ENCODE data around the gene TRIM26. TPM values are rescaled to one million over a fixed set of nuclear protein-coding genes. Genes with fewer than 3 reads are reported as not detected.
A peak's percentile ranks its signal among the peaks of the same experiment; 100 is the strongest.
"Not testable (repeated sequence)": the region's sequence is repeated elsewhere in the genome, so short reads cannot be mapped to it uniquely, and the experiment has no call there.

TRIM26 gene
- total RNA-seq, 2 experiments from 2014 or later: 42.1 to 44.1 TPM

GRCh38 chr6:30259140-30260035, 46.2 kb upstream of the TRIM26 start:
- peaks cover 16% of the 10 kb centered on the region for H3K4me1 ChIP-seq (ENCODE audit: insufficient read depth, low read length)
- peaks cover 2% of the 10 kb centered on the region for H3K36me3 ChIP-seq (ENCODE audit: insufficient read depth, low read length)
- H3K27me3 ChIP-seq (ENCODE audit: control insufficient read depth in 1 of 2, insufficient read depth in 2 of 2, low read length in 2 of 2): no peaks in the 10 kb centered on the region
- Mint-ChIP-seq H3K36me3 (ENCODE audit: low read depth) (peaks cover 7% of the 10 kb centered on the region), H3K27me3 (no peaks in the 10 kb centered on the region), H3K27ac (peak overlapping the region; percentile 85), H3K4me1 (ENCODE audit: low read depth) (peaks cover 9% of the 10 kb centered on the region), H3K4me3 (peak overlapping the region; percentile 96), H3K9me3 (no peaks in the 10 kb centered on the region)
- TF ChIP-seq CTCF (IDR thresholded peaks at IDR 0.05): peak; percentile 38
- POLR2A ChIA-PET: interaction anchor here (0.6 to 1.4 kb wide), 3 partner anchors 46 to 355 kb away, joined by 3 to 11 read pairs (median 7); partner anchors contain the start of genes TRIM26 and TRIM39
- intact Hi-C loops (cut with DNase I, micrococcal nuclease): loop anchor here (2.0 to 5.0 kb wide), 5 partner anchors 41 to 88 kb away; partner anchors contain the start of genes RPP21 (in 1 of the 2) and TRIM39 (in 1 of the 2)
- peak overlapping the region; percentile 41 for H3K27ac ChIP-seq (ENCODE audit: low read depth in 1 of 2, low read length in 2 of 2)
- peak; percentile 36 to 92 (median 50) for DNase-seq
- peak; percentile 81 for ATAC-seq (ENCODE audit: poor library complexity)
- peak overlapping the region; percentile 84 for H3K4me3 ChIP-seq (ENCODE audit: low read length)
- CTCF ChIA-PET: no interaction called here
- no peaks in the 10 kb centered on the region for H3K9me3 ChIP-seq (ENCODE audit: control insufficient read depth in 1 of 2, insufficient read depth in 1 of 2, low read length in 2 of 2)

- no peak overlapping the region for H3K27ac ChIP-seq (ENCODE audit: low read depth in 1 of 2, low read length in 2 of 2)
- peaks cover under 1% of the 10 kb centered on the region for H3K36me3 ChIP-seq (ENCODE audit: insufficient read depth, low read length)
- Mint-ChIP-seq H3K9me3 (no peaks in the 10 kb centered on the region), H3K4me1 (ENCODE audit: low read depth) (peaks cover 9% of the 10 kb centered on the region), H3K27me3 (peaks cover 8% of the 10 kb centered on the region), H3K27ac (peak overlapping the region; percentile 38), H3K36me3 (ENCODE audit: low read depth) (peaks cover 7% of the 10 kb centered on the region), H3K4me3 (peak overlapping the region; percentile 96)
- ATAC-seq (ENCODE audit: poor library complexity) (no peak), DNase-seq (peak in 4 of 14 experiments; percentile 13 to 40 (median 21))
- peaks cover 16% of the 10 kb centered on the region for H3K4me1 ChIP-seq (ENCODE audit: insufficient read depth, low read length)
- TF ChIP-seq CTCF (IDR thresholded peaks at IDR 0.05): no peak
- no peaks in the 10 kb centered on the region for H3K9me3 ChIP-seq (ENCODE audit: control insufficient read depth in 1 of 2, insufficient read depth in 1 of 2, low read length in 2 of 2)
- intact Hi-C loops (cut with DNase I, micrococcal nuclease): loop anchor here (2.0 to 5.0 kb wide), 4 partner anchors 39 to 89 kb away; partner anchors contain the start of genes RPP21 (in 1 of the 2) and TRIM39 (in 1 of the 2)
- H3K4me3 ChIP-seq (ENCODE audit: low read length): no peak overlapping the region
- no peaks in the 10 kb centered on the region for H3K27me3 ChIP-seq (ENCODE audit: control insufficient read depth in 1 of 2, insufficient read depth in 2 of 2, low read length in 2 of 2)
- CTCF ChIA-PET: no interaction called here
- POLR2A ChIA-PET: no interaction called here
These were observed 45.0 kb upstream of the TRIM26 start for GRCh38 chr6:30258204-30258603.

GRCh38 chr6:30252417-30252816, 39.2 kb upstream of the TRIM26 start:
- H3K4me3 Mint-ChIP-seq; H3K27ac ChIP-seq (ENCODE audit: low read depth in 1 of 2, low read length in 2 of 2); H3K36me3 Mint-ChIP-seq (ENCODE audit: low read depth); DNase-seq; H3K9me3 ChIP-seq (ENCODE audit: control insufficient read depth in 1 of 2, insufficient read depth in 1 of 2, low read length in 2 of 2); H3K27me3 Mint-ChIP-seq; H3K27ac Mint-ChIP-seq; H3K4me1 Mint-ChIP-seq (ENCODE audit: low read depth); intact Hi-C loops (cut with DNase I, micrococcal nuclease); H3K9me3 Mint-ChIP-seq; H3K27me3 ChIP-seq (ENCODE audit: control insufficient read depth in 1 of 2, insufficient read depth in 2 of 2, low read length in 2 of 2); POLR2A ChIA-PET; H3K4me3 ChIP-seq (ENCODE audit: low read length); CTCF ChIA-PET; ATAC-seq (ENCODE audit: poor library complexity); H3K4me1 ChIP-seq (ENCODE audit: insufficient read depth, low read length); H3K36me3 ChIP-seq (ENCODE audit: insufficient read depth, low read length): not testable (repeated sequence)

Measured in CD4-positive, alpha-beta T cell (primary cell).